GM21367 (cell line): ENCODE data around the gene MCEMP1.

Experiments
- ATAC-seq: cut with Tn5 transposase; IDR thresholded peaks from one replicate; pipeline ENCODE4 v1.9.1; 2021; ENCODE audit not compliant: unreplicated experiment

MCEMP1 gene

GRCh38 chr19:7697721-7698287 lies 20.9 kb downstream of the MCEMP1 start:
- ATAC-seq: no peak

GRCh38 chr19:7698583-7698982 lies 21.7 kb downstream of the MCEMP1 start:
- ATAC-seq: no peak

GRCh38 chr19:7699003-7699402 lies 22.1 kb downstream of the MCEMP1 start:
- no peak for ATAC-seq

- no peak for ATAC-seq
Observed at GRCh38 chr19:7699417-7700401, 22.8 kb downstream of the MCEMP1 start.

GRCh38 chr19:7701049-7701653 lies 24.3 kb downstream of the MCEMP1 start:
- no peak for ATAC-seq

- peak; percentile 42 for ATAC-seq
Observed at GRCh38 chr19:7701654-7702457, 25.0 kb downstream of the MCEMP1 start, which contains the start of gene FCER2. Gene FCER2 (minus strand): TSS chr19:7702131. CDS start chr19:7699760, 2,371 bp downstream.

GRCh38 chr19:7703332-7703731 lies 26.4 kb downstream of the MCEMP1 start:
- ATAC-seq: no peak

GRCh38 chr19:7704280-7705060 lies 27.6 kb downstream of the MCEMP1 start:
- no peak for ATAC-seq

GRCh38 chr19:7705387-7706187 lies 28.7 kb downstream of the MCEMP1 start:
- peak; percentile 28 for ATAC-seq

GRCh38 chr19:7706188-7706954 lies 29.5 kb downstream of the MCEMP1 start:
- ATAC-seq: no peak

- no peak for ATAC-seq
Observed at GRCh38 chr19:7706955-7707456, 30.1 kb downstream of the MCEMP1 start.

- ATAC-seq: no peak
Observed at GRCh38 chr19:7709932-7710460, 33.1 kb downstream of the MCEMP1 start.

- no peak for ATAC-seq
Observed at GRCh38 chr19:7710616-7711015, 33.7 kb downstream of the MCEMP1 start.

GRCh38 chr19:7715671-7716070 lies 38.8 kb downstream of the MCEMP1 start:
- no peak for ATAC-seq

- ATAC-seq: no peak
Observed at GRCh38 chr19:7716762-7717161, 39.9 kb downstream of the MCEMP1 start.

- ATAC-seq: no peak
Observed at GRCh38 chr19:7718668-7719067, 41.8 kb downstream of the MCEMP1 start.

- ATAC-seq: no peak
Observed at GRCh38 chr19:7720351-7720750, 43.5 kb downstream of the MCEMP1 start.

- no peak for ATAC-seq
Observed at GRCh38 chr19:7722231-7722651, 45.4 kb downstream of the MCEMP1 start.
